OCI-LY1 (cell line): ENCODE measurements around the gene GPR173.

Experiments used
- H2AFZ ChIP-seq: fragments of 200-600 bp; sonication (generic), shearing (Covaris generic); 2 replicates; pipeline ENCODE4 v1.6.0; 2014; ENCODE audit warnings: antibody characterized with exemption, mild to moderate bottlenecking, low read length
- H3F3A ChIP-seq: fragments of 200-600 bp; sonication (generic), shearing (Covaris generic); 2 replicates; pipeline ENCODE4 v1.6.0; 2014; ENCODE audit warnings: mild to moderate bottlenecking, antibody characterized with exemption, low read length, moderate library complexity; ENCODE audit not compliant: insufficient read depth
- H3K27ac ChIP-seq: fragments of 200-600 bp; sonication (generic); 2 replicates; pipeline ENCODE4 v1.5.1; 2014; ENCODE audit warnings: low read length, mixed run types, mild to moderate bottlenecking, low read depth; ENCODE audit not compliant: poor library complexity, severe bottlenecking
- H3K27me3 ChIP-seq: fragments of 200-600 bp; sonication (generic); 2 replicates; pipeline ENCODE4 v1.6.0; 2014; ENCODE audit warnings: antibody characterized with exemption, mild to moderate bottlenecking, low read length, moderate library complexity; ENCODE audit not compliant: insufficient read depth
- H3K36me3 ChIP-seq: fragments of 200-600 bp; sonication (generic); 2 replicates; pipeline ENCODE4 v1.6.1; 2014; ENCODE audit warnings: mild to moderate bottlenecking, antibody characterized with exemption, low read length, moderate library complexity, mixed read lengths; ENCODE audit not compliant: insufficient read depth
- H3K4me1 ChIP-seq: fragments of 200-600 bp; sonication (generic); 2 replicates; pipeline ENCODE4 v1.5.1; 2014; ENCODE audit warnings: mild to moderate bottlenecking, low read length, moderate library complexity; ENCODE audit not compliant: insufficient read depth, severe bottlenecking
- H3K4me2 ChIP-seq: fragments of 200-600 bp; sonication (generic), shearing (Covaris generic); 2 replicates; pipeline ENCODE4 v1.6.1; 2014; ENCODE audit warnings: low read length
- H3K4me3 ChIP-seq: fragments of 200-600 bp; sonication (generic); 2 replicates; pipeline ENCODE4 v1.5.1; 2014; ENCODE audit warnings: low read length, low read depth, mild to moderate bottlenecking, mixed read lengths; ENCODE audit not compliant: poor library complexity, severe bottlenecking
- H3K79me2 ChIP-seq: fragments of 200-600 bp; shearing (Covaris generic); 2 replicates; pipeline ENCODE4 v1.6.1; 2016; ENCODE audit warnings: mixed run types, low read length, mixed read lengths; ENCODE audit not compliant: insufficient read depth
- H3K9ac ChIP-seq: fragments of 200-600 bp; sonication (generic), shearing (Covaris generic); 2 replicates; pipeline ENCODE4 v1.6.1; 2014; ENCODE audit warnings: mild to moderate bottlenecking, low read length, mixed read lengths
- H3K9me2 ChIP-seq: fragments of 200-600 bp; sonication (generic), shearing (Covaris generic); 2 replicates; pipeline ENCODE4 v1.6.1; 2014; ENCODE audit warnings: low read depth, mild to moderate bottlenecking, low read length, mixed read lengths
- H3K9me3 ChIP-seq: fragments of 200-600 bp; shearing (Covaris generic); 2 replicates; pipeline ENCODE4 v1.6.1; 2014; ENCODE audit warnings: low read length, mixed read lengths
- H4K20me1 ChIP-seq: fragments of 200-600 bp; sonication (generic), shearing (Covaris generic); 2 replicates; pipeline ENCODE4 v1.6.0; 2016; ENCODE audit warnings: mild to moderate bottlenecking, low read length; ENCODE audit not compliant: insufficient read depth
- CTCF ChIP-seq: fragments of 200-600 bp; sonication (generic), shearing (Covaris generic); IDR thresholded peaks from 2 replicates; pipeline ENCODE4 v1.5.1; 2017; ENCODE audit warnings: mild to moderate bottlenecking, antibody characterized with exemption, low read length, moderate library complexity, mixed read lengths
- EZH2 ChIP-seq: fragments of 200-600 bp; sonication (generic), shearing (Covaris generic); IDR thresholded peaks from 2 replicates; pipeline ENCODE4 v1.8.0; 2017; ENCODE audit warnings: borderline replicate concordance, mixed run types, mild to moderate bottlenecking, antibody characterized with exemption, low read length, moderate library complexity, mixed read lengths

Gene GPR173

DNA sequence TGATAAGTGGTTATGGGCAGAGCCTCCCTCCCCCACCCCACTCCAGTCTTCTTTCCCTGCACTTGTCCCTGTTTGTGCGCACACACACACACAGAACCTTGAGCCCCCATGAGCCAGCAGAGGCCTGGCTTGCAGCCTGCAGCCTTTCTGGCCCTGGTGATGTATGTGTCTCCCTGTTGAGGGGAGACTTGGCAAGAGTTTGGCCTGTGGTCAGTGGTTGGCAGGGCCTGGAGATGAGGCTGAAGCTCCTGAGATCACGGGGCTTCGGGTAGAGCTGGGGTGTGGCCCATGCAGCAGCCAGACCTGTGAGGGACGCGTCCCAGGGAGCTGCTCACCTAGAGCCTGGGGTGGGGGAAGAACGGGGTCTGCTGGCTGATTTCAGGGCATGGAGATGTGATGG is 2.3 kb downstream of the GPR173 start:
- Histone ChIP-seq H3K27me3 (no peaks in the 10 kb centered on the region), H3K4me3 (no peak overlapping the region), H3K4me2 (no peak overlapping the region), H4K20me1 (no peaks in the 10 kb centered on the region), H3K27ac (no peak overlapping the region), H3K9me2 (no peaks in the 10 kb centered on the region), H3K9ac (no peak overlapping the region), H3K79me2 (no peaks in the 10 kb centered on the region), H3K36me3 (no peaks in the 10 kb centered on the region), H2AFZ (no peak overlapping the region), H3K4me1 (no peaks in the 10 kb centered on the region), H3K9me3 (no peaks in the 10 kb centered on the region), H3F3A (no peaks in the 10 kb centered on the region)
- TF ChIP-seq EZH2 = no peak

- no peaks in the 10 kb centered on the region for H3K36me3 ChIP-seq
- H2AFZ ChIP-seq = no peak overlapping the region
- no peaks in the 10 kb centered on the region for H3K27me3 ChIP-seq
- no peak overlapping the region for H3K4me3 ChIP-seq
- H3K4me2 ChIP-seq = no peak overlapping the region
- H4K20me1 ChIP-seq = no peaks in the 10 kb centered on the region
- no peaks in the 10 kb centered on the region for H3K9me3 ChIP-seq
- H3K79me2 ChIP-seq = no peaks in the 10 kb centered on the region
- TF ChIP-seq EZH2 (no peak), CTCF (no peak)
- no peak overlapping the region for H3K27ac ChIP-seq
- H3K4me1 ChIP-seq = no peaks in the 10 kb centered on the region
- H3K9me2 ChIP-seq = no peaks in the 10 kb centered on the region
- no peak overlapping the region for H3K9ac ChIP-seq
- no peaks in the 10 kb centered on the region for H3F3A ChIP-seq
Measured at GRCh38 chrX:53055244-53055849, 6.8 kb downstream of the GPR173 start.

DNA sequence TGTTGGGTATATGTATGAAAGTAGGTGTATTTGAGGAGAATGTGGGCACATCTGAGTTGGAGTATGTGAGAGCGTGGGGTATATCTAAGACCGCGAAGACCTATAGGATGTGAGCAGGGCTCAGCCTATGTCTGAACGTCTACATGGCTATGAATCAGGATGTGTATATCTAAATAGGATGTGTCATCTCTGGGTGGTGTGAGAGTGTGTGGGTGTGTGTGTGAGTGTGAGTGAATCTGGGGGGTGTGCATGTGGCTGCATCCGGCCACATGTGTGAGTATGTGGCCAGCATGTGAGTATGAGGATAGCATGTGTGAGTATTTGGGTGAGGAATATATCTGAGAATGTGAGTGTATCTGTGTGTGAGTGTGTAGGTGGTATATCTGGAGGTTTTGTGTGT is 7.7 kb downstream of the GPR173 start:
- Histone ChIP-seq H4K20me1 (no peaks in the 10 kb centered on the region), H3K4me3 (no peak overlapping the region), H3K27ac (no peak overlapping the region), H3K4me1 (no peaks in the 10 kb centered on the region), H3K4me2 (no peak overlapping the region), H3F3A (no peaks in the 10 kb centered on the region), H3K79me2 (no peaks in the 10 kb centered on the region), H3K9me2 (no peaks in the 10 kb centered on the region), H3K9me3 (no peaks in the 10 kb centered on the region), H3K9ac (no peak overlapping the region), H3K27me3 (no peaks in the 10 kb centered on the region), H2AFZ (no peak overlapping the region), H3K36me3 (no peaks in the 10 kb centered on the region)
- no peak for TF ChIP-seq EZH2
- TF ChIP-seq CTCF = no peak

GRCh38 chrX:53065104-53065503 is 16.5 kb downstream of the GPR173 start:
- no peaks in the 10 kb centered on the region for H3K27me3 ChIP-seq

More at GRCh38 chrX:53065104-53065503, 16.5 kb downstream of the GPR173 start:
- H3K9ac ChIP-seq = no peak overlapping the region
- H3F3A ChIP-seq = no peaks in the 10 kb centered on the region
- H4K20me1 ChIP-seq = no peaks in the 10 kb centered on the region
- no peak overlapping the region for H3K27ac ChIP-seq
- no peaks in the 10 kb centered on the region for H3K9me2 ChIP-seq
- no peak overlapping the region for H2AFZ ChIP-seq
- H3K79me2 ChIP-seq = no peaks in the 10 kb centered on the region
- TF ChIP-seq CTCF (no peak), EZH2 (no peak)
- no peaks in the 10 kb centered on the region for H3K9me3 ChIP-seq
- no peak overlapping the region for H3K4me2 ChIP-seq
- no peak overlapping the region for H3K4me3 ChIP-seq
- H3K4me1 ChIP-seq = no peaks in the 10 kb centered on the region
- H3K36me3 ChIP-seq = no peaks in the 10 kb centered on the region
